OCI-LY7 (cell line): ENCODE data around the gene HDGFL2. TPM values are rescaled to one million over a fixed set of nuclear protein-coding genes. Genes with fewer than 3 reads are reported as not detected.

Experiments used
- BruUV-seq: library from RNA; stranded (reverse); fragments of 400-500 nt; replicated peaks from 2 replicates; lab custom pipeline; 2021; lab: Mats Ljungman, UMichigan
- CTCF ChIA-PET: fragments of 300-600 bp; sonication (Branson Sonifier 250); formaldehyde crosslinking; loops from one replicate; lab custom pipeline; 2022; ENCODE audit warnings: antibody characterized with exemption; ENCODE audit not compliant: unreplicated experiment; lab: Charles Lee
- POLR2A ChIA-PET: fragments of 300-600 bp; sonication (Branson Sonifier 250); formaldehyde crosslinking; loops from one replicate; lab custom pipeline; 2022; ENCODE audit warnings: antibody characterized with exemption; lab: Charles Lee
- DNase-seq: peaks from one replicate; pipeline ENCODE4 v3.0.0-alpha.2; 2015; ENCODE audit warnings: low spot score
- H2AFZ ChIP-seq: fragments of 200-600 bp; sonication (generic), shearing (Covaris generic); 2 replicates; pipeline ENCODE4 v1.6.1; 2014; ENCODE audit warnings: mild to moderate bottlenecking, antibody characterized with exemption, low read length, moderate library complexity
- H3K27ac ChIP-seq: fragments of 200-600 bp; sonication (generic); 2 replicates; pipeline ENCODE4 v1.5.1; 2014; ENCODE audit warnings: mixed run types, low read depth, mild to moderate bottlenecking, moderate library complexity, low read length, inconsistent platforms; ENCODE audit not compliant: poor library complexity, severe bottlenecking
- H3K36me3 ChIP-seq: fragments of 200-600 bp; sonication (generic); 2 replicates; pipeline ENCODE4 v1.6.1; 2014; ENCODE audit warnings: mild to moderate bottlenecking, antibody characterized with exemption, low read length, moderate library complexity, mixed read lengths; ENCODE audit not compliant: insufficient read depth
- H3K4me1 ChIP-seq: fragments of 200-600 bp; sonication (generic); 2 replicates; pipeline ENCODE4 v1.5.1; 2014; ENCODE audit warnings: mild to moderate bottlenecking, low read length; ENCODE audit not compliant: insufficient read depth, poor library complexity, severe bottlenecking
- H3K4me2 ChIP-seq: fragments of 200-600 bp; sonication (generic); 2 replicates; pipeline ENCODE4 v1.6.1; 2014; ENCODE audit warnings: mild to moderate bottlenecking, low read length
- H3K4me3 ChIP-seq: fragments of 200-600 bp; sonication (generic); 2 replicates; pipeline ENCODE4 v1.5.1; 2014; ENCODE audit warnings: mild to moderate bottlenecking, low read depth, low read length; ENCODE audit not compliant: poor library complexity, severe bottlenecking
- H3K79me2 ChIP-seq: fragments of 200-600 bp; sonication (generic); 2 replicates; pipeline ENCODE4 v1.6.1; 2016; ENCODE audit warnings: low read depth, mild to moderate bottlenecking, low read length, moderate library complexity, mixed read lengths; ENCODE audit not compliant: insufficient read depth
- H3K9me2 ChIP-seq: fragments of 200-600 bp; sonication (generic); 2 replicates; pipeline ENCODE4 v1.6.1; 2016; ENCODE audit warnings: mild to moderate bottlenecking, low read length, mixed read lengths; ENCODE audit not compliant: insufficient read depth
- H3K9me3 ChIP-seq: fragments of 200-600 bp; sonication (generic); 2 replicates; pipeline ENCODE4 v1.6.1; 2014; ENCODE audit warnings: mild to moderate bottlenecking, mixed run types, low read length, mixed read lengths
- H4K20me1 ChIP-seq: fragments of 200-600 bp; sonication (generic); 2 replicates; pipeline ENCODE4 v1.6.1; 2014; ENCODE audit warnings: mild to moderate bottlenecking, antibody characterized with exemption, low read length, moderate library complexity, mixed read lengths; ENCODE audit not compliant: insufficient read depth
- EZH2phosphoT487 ChIP-seq: fragments of 200-600 bp; sonication (generic); IDR thresholded peaks from 2 replicates; pipeline ENCODE4 v1.6.1; 2018; ENCODE audit warnings: low read depth, borderline replicate concordance, mild to moderate bottlenecking, mixed run types, antibody characterized with exemption, low read length, moderate library complexity, mixed read lengths
- intact Hi-C: fragments of 100-400 bp; cut with micrococcal nuclease; formaldehyde crosslinking; loops from one replicate; pipeline ENCODE4 v1.10.0; 2022; ENCODE audit not compliant: unreplicated experiment
- total RNA-seq, 2 experiments: library from RNA; depleted of rRNA in 1 of 2; stranded (reverse); fragments of >200 nt in 1 of 2; shearing (Covaris generic) in 1 of 2; gene quantifications; 2 replicates each; pipeline ENCODE4 v1.2.3, GENCODE V29; 2014 to 2022
- TF ChIP-seq, protein P1 (sequence below): fragments of 200-600 bp; sonication (generic); conservative IDR thresholded peaks from 2 replicates; pipeline ENCODE4 v1.5.1; 2014; ENCODE audit warnings: mild to moderate bottlenecking, antibody characterized with exemption, low read length, moderate library complexity, mixed read lengths

The HDGFL2 gene
- total RNA-seq, 2 experiments from 2014 or later, result 54.5 to 85.9 TPM

GRCh38 chr19:4429771-4430171 is 42.3 kb upstream of the HDGFL2 start:
- H2AFZ ChIP-seq, result no peak overlapping the region
- no peaks in the 10 kb centered on the region for H3K4me1 ChIP-seq
- no peak overlapping the region for H3K4me2 ChIP-seq
- H3K36me3 ChIP-seq, result peaks cover 88% of the 10 kb centered on the region
- ChIA-PET POLR2A (no interaction called here), CTCF (no interaction called here)
- H3K4me3 ChIP-seq, result no peak overlapping the region
- TF ChIP-seq EZH2phosphoT487, result no peak
- TF ChIP-seq, protein P1, sequence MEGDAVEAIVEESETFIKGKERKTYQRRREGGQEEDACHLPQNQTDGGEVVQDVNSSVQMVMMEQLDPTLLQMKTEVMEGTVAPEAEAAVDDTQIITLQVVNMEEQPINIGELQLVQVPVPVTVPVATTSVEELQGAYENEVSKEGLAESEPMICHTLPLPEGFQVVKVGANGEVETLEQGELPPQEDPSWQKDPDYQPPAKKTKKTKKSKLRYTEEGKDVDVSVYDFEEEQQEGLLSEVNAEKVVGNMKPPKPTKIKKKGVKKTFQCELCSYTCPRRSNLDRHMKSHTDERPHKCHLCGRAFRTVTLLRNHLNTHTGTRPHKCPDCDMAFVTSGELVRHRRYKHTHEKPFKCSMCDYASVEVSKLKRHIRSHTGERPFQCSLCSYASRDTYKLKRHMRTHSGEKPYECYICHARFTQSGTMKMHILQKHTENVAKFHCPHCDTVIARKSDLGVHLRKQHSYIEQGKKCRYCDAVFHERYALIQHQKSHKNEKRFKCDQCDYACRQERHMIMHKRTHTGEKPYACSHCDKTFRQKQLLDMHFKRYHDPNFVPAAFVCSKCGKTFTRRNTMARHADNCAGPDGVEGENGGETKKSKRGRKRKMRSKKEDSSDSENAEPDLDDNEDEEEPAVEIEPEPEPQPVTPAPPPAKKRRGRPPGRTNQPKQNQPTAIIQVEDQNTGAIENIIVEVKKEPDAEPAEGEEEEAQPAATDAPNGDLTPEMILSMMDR, result no peak
- no peaks in the 10 kb centered on the region for H4K20me1 ChIP-seq
- intact Hi-C loops, result no loop called here
- no peak overlapping the region for H3K27ac ChIP-seq
- no peaks in the 10 kb centered on the region for H3K9me2 ChIP-seq
- no peak for DNase-seq
- H3K79me2 ChIP-seq, result no peaks in the 10 kb centered on the region
- no TSS peak for BruUV-seq
- no peaks in the 10 kb centered on the region for H3K9me3 ChIP-seq

GRCh38 chr19:4430760-4431159 is 41.3 kb upstream of the HDGFL2 start:
- intact Hi-C loops, result no loop called here
- no peaks in the 10 kb centered on the region for H3K79me2 ChIP-seq
- no peaks in the 10 kb centered on the region for H3K4me1 ChIP-seq
- ChIA-PET CTCF (no interaction called here), POLR2A (no interaction called here)
- H3K4me2 ChIP-seq, result no peak overlapping the region
- DNase-seq, result no peak
- no peaks in the 10 kb centered on the region for H3K9me3 ChIP-seq
- no peaks in the 10 kb centered on the region for H4K20me1 ChIP-seq
- BruUV-seq, result no TSS peak
- H3K36me3 ChIP-seq, result peaks cover 87% of the 10 kb centered on the region
- no peak overlapping the region for H2AFZ ChIP-seq
- no peak overlapping the region for H3K4me3 ChIP-seq
- TF ChIP-seq, protein P1, result no peak
- TF ChIP-seq EZH2phosphoT487, result no peak
- no peak overlapping the region for H3K27ac ChIP-seq
- H3K9me2 ChIP-seq, result no peaks in the 10 kb centered on the region

DNA sequence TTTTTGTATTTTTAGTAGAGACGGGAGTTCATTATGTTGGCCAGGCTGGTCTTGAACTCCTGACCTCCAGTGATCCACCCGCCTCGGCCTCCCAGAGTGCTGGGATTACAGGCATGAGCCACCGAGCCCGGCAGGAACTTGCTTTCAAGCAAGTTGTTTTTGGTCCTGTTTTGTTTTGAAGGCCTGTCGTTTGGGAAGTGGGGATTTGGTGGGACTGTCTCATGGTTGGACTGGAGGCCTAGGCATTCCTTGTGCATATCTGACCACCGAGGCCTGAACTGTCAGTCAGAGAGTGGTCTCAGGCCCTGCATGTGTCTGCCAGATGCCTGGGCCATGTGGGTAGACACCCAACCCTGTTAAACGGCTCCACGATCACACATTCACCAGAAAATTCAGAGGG is 40.8 kb upstream of the HDGFL2 start:
- Histone ChIP-seq H3K36me3 (peaks cover 87% of the 10 kb centered on the region), H2AFZ (no peak overlapping the region), H3K79me2 (no peaks in the 10 kb centered on the region), H3K9me2 (no peaks in the 10 kb centered on the region), H3K4me3 (no peak overlapping the region), H3K4me1 (no peaks in the 10 kb centered on the region), H3K27ac (no peak overlapping the region), H3K9me3 (no peaks in the 10 kb centered on the region), H4K20me1 (no peaks in the 10 kb centered on the region), H3K4me2 (no peak overlapping the region)
- TF ChIP-seq, protein P1, result no peak
- intact Hi-C loops, result no loop called here
- POLR2A ChIA-PET, result no interaction called here
- CTCF ChIA-PET, result no interaction called here
- BruUV-seq, result no TSS peak
- no peak for DNase-seq
